Panc1 (cell line): ENCODE data around the gene MYH11. TPM values are rescaled to one million over a fixed set of nuclear protein-coding genes. Genes with fewer than 3 reads are reported as not detected.
"Not testable (repeated sequence)": the region's sequence is repeated elsewhere in the genome, so short reads cannot be mapped to it uniquely, and the experiment has no call there.

Experiments used
- ATAC-seq: fragments of 200-7000 bp; cut with Tn5 transposase; 2 replicates; pipeline ENCODE4 v1.9.1; 2020; ENCODE audit warnings: mild to moderate bottlenecking, moderate library complexity
- BruUV-seq: library from RNA; stranded (reverse); fragments of 400-500 nt; replicated peaks from 2 replicates; lab custom pipeline; 2021; lab: Mats Ljungman, UMichigan
- CTCF ChIA-PET: fragments of 300-600 bp; sonication (Branson Sonifier 250); formaldehyde crosslinking; loops from one replicate; lab custom pipeline; 2022; ENCODE audit warnings: antibody characterized with exemption; lab: Charles Lee
- POLR2A ChIA-PET: fragments of 300-600 bp; sonication (Branson Sonifier 250); formaldehyde crosslinking; loops from one replicate; lab custom pipeline; 2022; ENCODE audit warnings: antibody characterized with exemption; lab: Charles Lee
- DNase-seq: peaks from one replicate; pipeline ENCODE4 v3.0.0-alpha.2; 2010; ENCODE audit warnings: low read depth, low spot score
- H3K27ac ChIP-seq: 2 replicates; pipeline ENCODE4 v1.5.1; 2011; ENCODE audit warnings: mild to moderate bottlenecking, low read length, inconsistent platforms
- H3K27me3 ChIP-seq: fragments of 200-500 bp; sonication (Bioruptor generic); 2 replicates; pipeline ENCODE4 v1.6.0; 2014; ENCODE audit warnings: low read length, inconsistent platforms; ENCODE audit not compliant: control insufficient read depth, insufficient read depth
- H3K36me3 ChIP-seq: fragments of 200-500 bp; sonication (Bioruptor generic); 2 replicates; pipeline ENCODE4 v1.5.1; 2014; ENCODE audit warnings: inconsistent platforms, mild to moderate bottlenecking, low read length, moderate library complexity; ENCODE audit not compliant: control insufficient read depth, insufficient read depth
- H3K4me1 ChIP-seq: 2 replicates; pipeline ENCODE4 v1.5.1; 2011; ENCODE audit warnings: inconsistent platforms, mild to moderate bottlenecking, low read length, moderate library complexity; ENCODE audit not compliant: control insufficient read depth, insufficient read depth
- H3K4me3 ChIP-seq, 2 experiments: 2 replicates each; pipeline ENCODE4 v1.5.1; 2011 to 2012; ENCODE audit warnings: low read depth in 2 of 2, low read length in 2 of 2, mild to moderate bottlenecking in 2 of 2, inconsistent platforms in 1 of 2, moderate library complexity in 1 of 2
- H3K9me3 ChIP-seq: fragments of 200-500 bp; sonication (Bioruptor generic); 2 replicates; pipeline ENCODE4 v1.5.1; 2014; ENCODE audit warnings: low read depth, mild to moderate bottlenecking, inconsistent platforms, low read length, moderate library complexity; ENCODE audit not compliant: control insufficient read depth, insufficient read depth
- CTCF ChIP-seq: fragments of 450-650 bp; IDR thresholded peaks from 2 replicates; pipeline ENCODE4 v1.5.1; 2017; ENCODE audit warnings: mild to moderate bottlenecking
- POLR2AphosphoS5 ChIP-seq: IDR thresholded peaks from 2 replicates; pipeline ENCODE4 v1.6.1; 2012; ENCODE audit warnings: mild to moderate bottlenecking, low read depth, low read length, moderate library complexity
- REST ChIP-seq, 2 experiments: IDR thresholded peaks; 2 replicates each; pipeline ENCODE4 v1.6.1; 2011 to 2012; ENCODE audit warnings: low read depth in 2 of 2, control low read depth in 1 of 2, low read length in 1 of 2, mild to moderate bottlenecking in 1 of 2, moderate library complexity in 1 of 2; ENCODE audit not compliant: insufficient read depth in 1 of 2
- SIN3A ChIP-seq: IDR thresholded peaks from 2 replicates; pipeline ENCODE4 v1.6.1; 2012; ENCODE audit warnings: low read depth, mild to moderate bottlenecking, low read length, moderate library complexity, borderline replicate concordance; ENCODE audit not compliant: insufficient read depth
- TCF7L2 ChIP-seq: IDR thresholded peaks from 2 replicates; pipeline ENCODE4 v1.6.1; 2011; ENCODE audit warnings: mild to moderate bottlenecking, low read depth, low read length, inconsistent platforms
- in situ Hi-C: cut with HindIII; loops from 2 replicates; pipeline ENCODE4 v1.10.0; 2016; ENCODE audit warnings: low sequenced_read_pairs, low pct_unique_long_range_greater_than_20kb
- intact Hi-C: fragments of 100-400 bp; cut with micrococcal nuclease; formaldehyde crosslinking; loops from one replicate; pipeline ENCODE4 v1.10.0; 2022; ENCODE audit not compliant: unreplicated experiment
- total RNA-seq: library from RNA; stranded (reverse); gene quantifications from one replicate; pipeline ENCODE4 v1.2.1, GENCODE V29; 2021; ENCODE audit not compliant: unreplicated experiment

MYH11 gene
- total RNA-seq, 1 experiment from 2014 or later, result 0.51 TPM

- ATAC-seq (no peak), DNase-seq (no peak)
- Histone ChIP-seq H3K9me3 (peaks cover 7% of the 10 kb centered on the region; the same call in 1 of the 2 replicates), H3K4me1 (peaks cover 12% of the 10 kb centered on the region; the same call in 1 of the 2 replicates), H3K27ac (no peak overlapping the region), H3K4me3 (no peak overlapping the region), H3K27me3 (no peaks in the 10 kb centered on the region), H3K36me3 (no peaks in the 10 kb centered on the region)
- in situ Hi-C loops (no loop called here), intact Hi-C loops (no loop called here)
- CTCF ChIA-PET, result no interaction called here
- POLR2A ChIA-PET, result no interaction called here
- no TSS peak for BruUV-seq
- TF ChIP-seq TCF7L2 (no peak), SIN3A (no peak), REST (IDR thresholded peaks at IDR 0.05; ENCODE audit: insufficient read depth in 1 of 2, low read depth in 2 of 2, low read length in 1 of 2) (no peak), POLR2AphosphoS5 (no peak), CTCF (no peak)
These were observed 64.3 kb downstream of the MYH11 start for GRCh38 chr16:15792563-15792971.

GRCh38 chr16:15790458-15790857 is 66.4 kb downstream of the MYH11 start:
- TF ChIP-seq SIN3A, result no peak
- TF ChIP-seq REST (IDR thresholded peaks at IDR 0.05; ENCODE audit: insufficient read depth in 1 of 2, low read depth in 2 of 2, low read length in 1 of 2), result no peak
- no peak for TF ChIP-seq CTCF
- TF ChIP-seq TCF7L2, result no peak
- no peak for TF ChIP-seq POLR2AphosphoS5
- Histone ChIP-seq H3K27ac (no peak overlapping the region), H3K4me1 (peaks cover 12% of the 10 kb centered on the region; the same call in 1 of the 2 replicates), H3K36me3 (no peaks in the 10 kb centered on the region), H3K4me3 (no peak overlapping the region), H3K9me3 (no peaks in the 10 kb centered on the region), H3K27me3 (no peaks in the 10 kb centered on the region)
- CTCF ChIA-PET, result interaction anchor here (1.0 kb wide), 1 partner anchor 84 kb away, joined by 4 read pairs; no protein-coding TSS in a partner anchor
- BruUV-seq, result no TSS peak
- no peak for ATAC-seq
- intact Hi-C loops, result no loop called here
- no peak for DNase-seq
- POLR2A ChIA-PET, result interaction anchor here (0.6 kb wide), 1 partner anchor 251 kb away, joined by 10 read pairs; no protein-coding TSS in a partner anchor
- in situ Hi-C loops, result no loop called here

GRCh38 chr16:15789816-15790215 is 67.0 kb downstream of the MYH11 start:
- H3K36me3 ChIP-seq, H3K27ac ChIP-seq, H3K4me3 ChIP-seq, DNase-seq, BruUV-seq, ATAC-seq, intact Hi-C loops, POLR2A ChIA-PET, in situ Hi-C loops, H3K27me3 ChIP-seq, H3K9me3 ChIP-seq: not testable (repeated sequence)
- CTCF ChIA-PET, result interaction anchor here (1.0 kb wide), 1 partner anchor 85 kb away, joined by 4 read pairs; no protein-coding TSS in a partner anchor
- H3K4me1 ChIP-seq, result peaks cover 12% of the 10 kb centered on the region; the same call in 1 of the 2 replicates
